WTC11 (cell line): ENCODE data around the gene PEAK3.

Experiments used
- CTCF ChIP-seq: fragments of 200-600 bp; IDR thresholded peaks from 2 replicates; pipeline ENCODE4 v1.8.0; 2022; ENCODE audit warnings: antibody characterized with exemption
- E2F1 ChIP-seq: sonication (generic); formaldehyde crosslinking; IDR thresholded peaks from 2 replicates; pipeline ENCODE4 v1.8.0; 2022; ENCODE audit warnings: mild to moderate bottlenecking, missing genetic modification reagents
- ETV6 ChIP-seq: sonication (generic); formaldehyde crosslinking; IDR thresholded peaks from 2 replicates; pipeline ENCODE4 v1.8.1; 2022; ENCODE audit warnings: mild to moderate bottlenecking, missing genetic modification reagents
- SMAD3 ChIP-seq: sonication (generic); formaldehyde crosslinking; IDR thresholded peaks from 2 replicates; pipeline ENCODE4 v1.8.0; 2022; ENCODE audit warnings: missing genetic modification reagents, mild to moderate bottlenecking, borderline replicate concordance
- SP1 ChIP-seq: sonication (generic); formaldehyde crosslinking; conservative IDR thresholded peaks from 2 replicates; pipeline ENCODE4 v1.8.1; 2022; ENCODE audit warnings: missing genetic modification reagents
- USF1 ChIP-seq: sonication (generic); formaldehyde crosslinking; IDR thresholded peaks from 2 replicates; pipeline ENCODE4 v1.8.0; 2022; ENCODE audit warnings: mild to moderate bottlenecking, missing genetic modification reagents
- ZNF219 ChIP-seq: sonication (generic); formaldehyde crosslinking; IDR thresholded peaks from 2 replicates; pipeline ENCODE4 v1.8.0; 2023; ENCODE audit warnings: missing genetic modification reagents, mild to moderate bottlenecking, borderline replicate concordance
- TF ChIP-seq, protein P1 (sequence below): sonication (generic); formaldehyde crosslinking; IDR thresholded peaks from 2 replicates; pipeline ENCODE4 v1.8.0; 2022; ENCODE audit warnings: mild to moderate bottlenecking, missing genetic modification reagents
- TF ChIP-seq, protein P2 (sequence below): sonication (generic); formaldehyde crosslinking; IDR thresholded peaks from 2 replicates; pipeline ENCODE4 v1.8.0; 2022; ENCODE audit warnings: mild to moderate bottlenecking, missing genetic modification reagents
- TF ChIP-seq, protein P3 (sequence below): sonication (generic); formaldehyde crosslinking; IDR thresholded peaks from 2 replicates; pipeline ENCODE4 v1.8.1; 2023; ENCODE audit warnings: mild to moderate bottlenecking, moderate library complexity, missing genetic modification reagents

GRCh38 chr19:2251106-2252054 is 30.6 kb downstream of the PEAK3 start:
- TF ChIP-seq, protein P1, sequence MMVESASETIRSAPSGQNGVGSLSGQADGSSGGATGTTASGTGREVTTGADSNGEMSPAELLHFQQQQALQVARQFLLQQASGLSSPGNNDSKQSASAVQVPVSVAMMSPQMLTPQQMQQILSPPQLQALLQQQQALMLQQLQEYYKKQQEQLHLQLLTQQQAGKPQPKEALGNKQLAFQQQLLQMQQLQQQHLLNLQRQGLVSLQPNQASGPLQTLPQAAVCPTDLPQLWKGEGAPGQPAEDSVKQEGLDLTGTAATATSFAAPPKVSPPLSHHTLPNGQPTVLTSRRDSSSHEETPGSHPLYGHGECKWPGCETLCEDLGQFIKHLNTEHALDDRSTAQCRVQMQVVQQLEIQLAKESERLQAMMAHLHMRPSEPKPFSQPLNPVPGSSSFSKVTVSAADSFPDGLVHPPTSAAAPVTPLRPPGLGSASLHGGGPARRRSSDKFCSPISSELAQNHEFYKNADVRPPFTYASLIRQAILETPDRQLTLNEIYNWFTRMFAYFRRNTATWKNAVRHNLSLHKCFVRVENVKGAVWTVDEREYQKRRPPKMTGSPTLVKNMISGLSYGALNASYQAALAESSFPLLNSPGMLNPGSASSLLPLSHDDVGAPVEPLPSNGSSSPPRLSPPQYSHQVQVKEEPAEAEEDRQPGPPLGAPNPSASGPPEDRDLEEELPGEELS (CRISPR knock-in tag), result no peak
- TF ChIP-seq CTCF (no peak), USF1 (CRISPR knock-in tag) (no peak), SP1 (CRISPR knock-in tag) (no peak), SMAD3 (CRISPR knock-in tag) (no peak), ETV6 (CRISPR knock-in tag) (no peak), ZNF219 (no peak), E2F1 (CRISPR knock-in tag) (no peak)
- TF ChIP-seq, protein P2, sequence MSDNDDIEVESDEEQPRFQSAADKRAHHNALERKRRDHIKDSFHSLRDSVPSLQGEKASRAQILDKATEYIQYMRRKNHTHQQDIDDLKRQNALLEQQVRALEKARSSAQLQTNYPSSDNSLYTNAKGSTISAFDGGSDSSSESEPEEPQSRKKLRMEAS (CRISPR knock-in tag), result no peak
- TF ChIP-seq, protein P3, sequence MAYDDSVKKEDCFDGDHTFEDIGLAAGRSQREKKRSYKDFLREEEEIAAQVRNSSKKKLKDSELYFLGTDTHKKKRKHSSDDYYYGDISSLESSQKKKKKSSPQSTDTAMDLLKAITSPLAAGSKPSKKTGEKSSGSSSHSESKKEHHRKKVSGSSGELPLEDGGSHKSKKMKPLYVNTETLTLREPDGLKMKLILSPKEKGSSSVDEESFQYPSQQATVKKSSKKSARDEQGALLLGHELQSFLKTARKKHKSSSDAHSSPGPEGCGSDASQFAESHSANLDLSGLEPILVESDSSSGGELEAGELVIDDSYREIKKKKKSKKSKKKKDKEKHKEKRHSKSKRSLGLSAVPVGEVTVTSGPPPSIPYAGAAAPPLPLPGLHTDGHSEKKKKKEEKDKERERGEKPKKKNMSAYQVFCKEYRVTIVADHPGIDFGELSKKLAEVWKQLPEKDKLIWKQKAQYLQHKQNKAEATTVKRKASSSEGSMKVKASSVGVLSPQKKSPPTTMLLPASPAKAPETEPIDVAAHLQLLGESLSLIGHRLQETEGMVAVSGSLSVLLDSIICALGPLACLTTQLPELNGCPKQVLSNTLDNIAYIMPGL (CRISPR knock-in tag), result no peak
